Keratinocyte (primary cell): ENCODE data around the gene NDOR1. TPM values are rescaled to one million over a fixed set of nuclear protein-coding genes. Genes with fewer than 3 reads are reported as not detected.
A peak's percentile ranks its signal among the peaks of the same experiment; 100 is the strongest.

Experiments
- DNase-seq: peaks from one replicate; pipeline ENCODE4 v3.0.0-alpha.2; 2011; ENCODE audit warnings: low read depth, missing footprints, low spot score
- FAIRE-seq: peaks from 2 replicates; lab custom pipeline; 2011; peaks lifted over from hg19 to GRCh38; lab: Jason Lieb, UNC
- H2AFZ ChIP-seq: 2 replicates; pipeline ENCODE4 v1.6.0; 2012; ENCODE audit warnings: low read length, control low read depth, inconsistent platforms; ENCODE audit not compliant: control insufficient read depth
- H3K27ac ChIP-seq: 2 replicates; pipeline ENCODE4 v1.5.1; 2011; ENCODE audit warnings: low read length; ENCODE audit not compliant: control insufficient read depth, insufficient read depth
- H3K27me3 ChIP-seq: 3 replicates; pipeline ENCODE4 v1.6.0; 2011; ENCODE audit warnings: low read length; ENCODE audit not compliant: control insufficient read depth, insufficient read depth; ENCODE audit errors: extremely low read depth
- H3K36me3 ChIP-seq, 2 experiments: 2 replicates in 1 of 2; 3 replicates in 1 of 2; pipeline ENCODE4 v1.5.1; 2011; ENCODE audit warnings: low read length in 2 of 2, mild to moderate bottlenecking in 1 of 2; ENCODE audit not compliant: control insufficient read depth in 2 of 2, insufficient read depth in 2 of 2; ENCODE audit errors: extremely low read depth in 1 of 2
- H3K4me1 ChIP-seq: 3 replicates; pipeline ENCODE4 v1.5.1; 2011; ENCODE audit warnings: low read length; ENCODE audit not compliant: control insufficient read depth, insufficient read depth; ENCODE audit errors: extremely low read depth
- H3K4me2 ChIP-seq: 3 replicates; pipeline ENCODE4 v1.6.0; 2011; ENCODE audit warnings: low read depth, low read length; ENCODE audit not compliant: control insufficient read depth, insufficient read depth; ENCODE audit errors: extremely low read depth
- H3K4me3 ChIP-seq, 3 experiments: fragments of 200-600 bp in 1 of 3; sonication (generic) in 1 of 3; 2 replicates in 2 of 3; 3 replicates in 1 of 3; pipeline ENCODE4 v1.5.1; 2011 to 2016; ENCODE audit warnings: low read length in 3 of 3, mild to moderate bottlenecking in 3 of 3, control low read depth in 2 of 3, inconsistent platforms in 1 of 3, low read depth in 1 of 3, mixed read lengths in 1 of 3, mixed run types in 1 of 3, moderate library complexity in 1 of 3; ENCODE audit not compliant: control insufficient read depth in 2 of 3, insufficient read depth in 2 of 3; ENCODE audit errors: extremely low read depth in 1 of 3
- H3K79me2 ChIP-seq: 2 replicates; pipeline ENCODE4 v1.6.0; 2012; ENCODE audit warnings: low read length; ENCODE audit not compliant: control insufficient read depth, insufficient read depth
- H3K9ac ChIP-seq: 3 replicates; pipeline ENCODE4 v1.6.0; 2011; ENCODE audit warnings: low read length; ENCODE audit not compliant: control insufficient read depth, insufficient read depth; ENCODE audit errors: extremely low read depth
- H3K9me1 ChIP-seq: 3 replicates; pipeline ENCODE4 v1.6.0; 2011; ENCODE audit warnings: low read length; ENCODE audit not compliant: control insufficient read depth, insufficient read depth; ENCODE audit errors: extremely low read depth
- H3K9me3 ChIP-seq: 2 replicates; pipeline ENCODE4 v1.5.1; 2012; ENCODE audit warnings: low read depth, low read length; ENCODE audit not compliant: control insufficient read depth
- H4K20me1 ChIP-seq: 3 replicates; pipeline ENCODE4 v1.6.0; 2011; ENCODE audit warnings: low read length; ENCODE audit not compliant: control insufficient read depth, insufficient read depth; ENCODE audit errors: extremely low read depth
- CTCF ChIP-seq, 3 experiments: IDR thresholded peaks in 1 of 3; conservative IDR thresholded peaks in 1 of 3; optimal IDR thresholded peaks in 1 of 3; 2 replicates in 2 of 3; 3 replicates in 1 of 3; pipeline versions ENCODE3 to v1.5.1; 2011; ENCODE audit warnings: low read length in 3 of 3, mild to moderate bottlenecking in 3 of 3, moderate library complexity in 2 of 3, control low read depth in 1 of 3, inconsistent platforms in 1 of 3; ENCODE audit not compliant: insufficient read depth in 2 of 3; ENCODE audit errors: extremely low read depth in 1 of 3
- EZH2 ChIP-seq: IDR thresholded peaks from one replicate; pipeline ENCODE4 v1.6.1; 2012; ENCODE audit warnings: inconsistent platforms, mild to moderate bottlenecking, low read length, moderate library complexity
- dilution Hi-C: fragments of 300-500 bp; cut with MboI; formaldehyde crosslinking; loops from one replicate; pipeline ENCODE4 v1.7.0; 2020; ENCODE audit warnings: low sequenced_read_pairs; ENCODE audit not compliant: extremely low pct_ligation_motif_present
- polyA plus RNA-seq, 5 experiments: library from polyadenylated mRNA; depleted of rRNA in 3 of 5; stranded (reverse) in 3 of 5; stranded (forward) in 1 of 5; unstranded in 1 of 5; fragments of >200 nt; gene quantifications; 1 replicate in 1 of 5; 2 replicates in 3 of 5; 3 replicates in 1 of 5; pipeline versions ENCODE4 v1.2.1 to v1.2.3, GENCODE V29; 2011 to 2012; ENCODE audit warnings: missing spikeins in 2 of 5, low read depth in 1 of 5, low replicate concordance in 1 of 5

NDOR1 gene
- polyA plus RNA-seq, 1 donor (not counting 4 experiments of a cell fraction or from before 2014, with no cell fraction given), result 3.9 TPM

- Histone ChIP-seq H3K9me3 (no peaks in the 10 kb centered on the region), H4K20me1 (no peaks in the 10 kb centered on the region), H3K4me1 (peaks cover 2% of the 10 kb centered on the region), H2AFZ (no peak overlapping the region), H3K27ac (no peak overlapping the region), H3K4me3 (no peak overlapping the region), H3K27me3 (peaks cover 15% of the 10 kb centered on the region), H3K36me3 (no peaks in the 10 kb centered on the region), H3K9me1 (no peaks in the 10 kb centered on the region), H3K9ac (no peak overlapping the region), H3K79me2 (no peaks in the 10 kb centered on the region), H3K4me2 (no peak overlapping the region)
- DNase-seq (no peak), FAIRE-seq (no peak)
- dilution Hi-C loops, result no loop called here
- TF ChIP-seq EZH2 (peak; percentile 8), CTCF (optimal IDR thresholded peaks at IDR 0.05 in 1 of 3, IDR thresholded peaks at IDR 0.05 in 1 of 3, conservative IDR thresholded peaks at IDR 0.05 in 1 of 3; ENCODE audit: extremely low read depth in 1 of 3, insufficient read depth in 2 of 3, low read length in 3 of 3) (no peak)
These were observed 27.0 kb downstream of the NDOR1 start for GRCh38 chr9:137232510-137232909.

GRCh38 chr9:137233143-137233980 is 27.9 kb downstream of the NDOR1 start:
- peak in 1 of 3 experiments; percentile 17 for TF ChIP-seq CTCF (optimal IDR thresholded peaks at IDR 0.05 in 1 of 3, IDR thresholded peaks at IDR 0.05 in 1 of 3, conservative IDR thresholded peaks at IDR 0.05 in 1 of 3; ENCODE audit: extremely low read depth in 1 of 3, insufficient read depth in 2 of 3, low read length in 3 of 3)
- TF ChIP-seq EZH2, result no peak
- H3K9ac ChIP-seq, result no peak overlapping the region
- H3K27me3 ChIP-seq, result peaks cover 15% of the 10 kb centered on the region

More at GRCh38 chr9:137233143-137233980, 27.9 kb downstream of the NDOR1 start:
- dilution Hi-C loops, result no loop called here
- Histone ChIP-seq H3K9me1 (no peaks in the 10 kb centered on the region), H3K4me2 (no peak overlapping the region), H3K36me3 (peaks cover 0 to 2% of the 10 kb centered on the region in 2 experiments), H3K9me3 (no peaks in the 10 kb centered on the region), H3K4me1 (no peaks in the 10 kb centered on the region), H3K27ac (no peak overlapping the region), H3K79me2 (no peaks in the 10 kb centered on the region), H2AFZ (no peak overlapping the region), H4K20me1 (no peaks in the 10 kb centered on the region), H3K4me3 (no peak overlapping the region)
- DNase-seq, result no peak
- FAIRE-seq, result no peak
